Gastrocnemius medialis (tissue), 4 donors: ENCODE results near the gene LPAR1.

ENCODE experiments used
- CTCF ChIP-seq, 5 experiments: fragments of 450-650 bp in 3 of 5; fragments of 200-600 bp in 2 of 5; sonication (generic) in 2 of 5; IDR thresholded peaks in 4 of 5; conservative IDR thresholded peaks in 1 of 5; 1 replicate in 4 of 5; 2 replicates in 1 of 5; pipeline ENCODE4 v1.5.1; 2016 to 2019; ENCODE audit warnings: antibody characterized with exemption in 5 of 5, mild to moderate bottlenecking in 3 of 5, moderate library complexity in 3 of 5
- POLR2A ChIP-seq, 2 donors: fragments of 450-650 bp; IDR thresholded peaks; one replicate each; pipeline ENCODE4 v1.6.1; 2017; ENCODE audit warnings: antibody characterized with exemption in 2 of 2, mild to moderate bottlenecking in 2 of 2, moderate library complexity in 2 of 2

- no peak for TF ChIP-seq POLR2A (IDR thresholded peaks at IDR 0.05)
- no peak for TF ChIP-seq CTCF (IDR thresholded peaks at IDR 0.05 in 4 of 5, conservative IDR thresholded peaks at IDR 0.05 in 1 of 5)
These were observed 97.2 kb downstream of the LPAR1 start for GRCh38 chr9:110940951-110941557.
